Activated CD8-positive, alpha-beta T cell treated with anti-CD3 and anti-CD28 coated beads for 36 hours (primary cell): ENCODE results near the gene PFKFB2. TPM values are rescaled to one million over a fixed set of nuclear protein-coding genes. Genes with fewer than 3 reads are reported as not detected.

Source experiments
- ATAC-seq: fragments of 200-7000 bp; cut with Tn5 transposase; one replicate; pipeline ENCODE4 v1.10.0; 2021; ENCODE audit warnings: mild to moderate bottlenecking, moderate library complexity
- CTCF ChIA-PET: fragments of 350-600 bp; sonication (Branson Sonifier 250); formaldehyde crosslinking; loops from one replicate; lab custom pipeline; 2021; ENCODE audit warnings: antibody characterized with exemption; lab: Charles Lee
- POLR2A ChIA-PET: fragments of 350-600 bp; sonication (Branson Sonifier 250); formaldehyde crosslinking; loops from one replicate; lab custom pipeline; 2021; ENCODE audit warnings: antibody characterized with exemption; lab: Charles Lee
- DNase-seq: peaks from one replicate; pipeline ENCODE4 v3.0.0-alpha.2; 2020
- H3K27ac Mint-ChIP-seq: one replicate; pipeline ENCODE4 v1.8.0; 2021; ENCODE audit warnings: mild to moderate bottlenecking, mixed read lengths
- H3K27me3 Mint-ChIP-seq: one replicate; pipeline ENCODE4 v1.8.0; 2021; ENCODE audit warnings: mixed read lengths
- H3K36me3 Mint-ChIP-seq: one replicate; pipeline ENCODE4 v1.8.0; 2021; ENCODE audit warnings: low read depth, mixed read lengths
- H3K4me1 Mint-ChIP-seq: one replicate; pipeline ENCODE4 v1.8.0; 2021; ENCODE audit warnings: low read depth, mixed read lengths
- H3K4me3 Mint-ChIP-seq: one replicate; pipeline ENCODE4 v1.8.0; 2021; ENCODE audit warnings: mild to moderate bottlenecking, moderate library complexity, mixed read lengths
- H3K9me3 Mint-ChIP-seq: one replicate; pipeline ENCODE4 v1.8.0; 2021; ENCODE audit warnings: mixed read lengths
- intact Hi-C: fragments of 100-400 bp; cut with micrococcal nuclease; formaldehyde crosslinking; loops from one replicate; pipeline ENCODE4 v1.10.0; 2022
- total RNA-seq, 2 experiments: library from RNA; stranded (reverse); gene quantifications; one replicate each; pipeline ENCODE4 v1.2.3, GENCODE V29; 2021
- TF ChIP-seq, protein P1 (sequence below): fragments of 200-600 bp; IDR thresholded peaks from one replicate; pipeline ENCODE4 v1.8.0; 2022; ENCODE audit warnings: antibody characterized with exemption, mild to moderate bottlenecking

Gene PFKFB2
- total RNA-seq, 2 experiments from 2014 or later, result 3.5 to 4.3 TPM

DNA sequence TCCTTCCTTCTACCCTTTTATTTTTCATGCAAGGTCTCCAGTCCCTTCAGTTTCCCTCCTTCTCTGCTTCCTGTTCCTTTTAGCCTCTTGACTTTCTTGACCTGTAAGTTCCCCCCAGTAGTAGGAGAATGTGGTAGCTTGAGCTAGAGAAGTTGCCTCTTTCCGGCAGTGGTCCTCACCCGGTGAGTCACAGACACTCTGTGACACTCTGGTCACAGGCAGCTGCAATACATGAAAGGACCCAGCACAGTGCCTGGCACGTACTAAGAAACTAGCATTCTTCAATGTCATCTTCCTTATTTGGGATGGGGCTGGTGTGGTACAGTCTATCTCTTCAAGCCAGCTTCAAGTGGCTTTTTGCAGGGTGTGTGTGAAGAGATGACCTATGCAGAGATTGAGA is 16.0 kb downstream of the PFKFB2 start:
- Mint-ChIP-seq H3K4me1 (peaks cover 25% of the 10 kb centered on the region), H3K4me3 (no peak overlapping the region), H3K36me3 (peaks cover 12% of the 10 kb centered on the region), H3K9me3 (no peaks in the 10 kb centered on the region), H3K27me3 (no peaks in the 10 kb centered on the region), H3K27ac (peak overlapping the region; percentile 86)
- ChIA-PET POLR2A (interaction anchor here (0.7 to 1.4 kb wide), 5 partner anchors 11 to 430 kb away, joined by 3 read pairs; no protein-coding TSS in a partner anchor), CTCF (interaction anchor here (0.9 to 2.4 kb wide), 5 partner anchors 10 to 87 kb away, joined by 3 to 7 read pairs (median 3); no protein-coding TSS in a partner anchor)
- intact Hi-C loops, result no loop called here
- peak; percentile 94 for ATAC-seq
- TF ChIP-seq, protein P1, sequence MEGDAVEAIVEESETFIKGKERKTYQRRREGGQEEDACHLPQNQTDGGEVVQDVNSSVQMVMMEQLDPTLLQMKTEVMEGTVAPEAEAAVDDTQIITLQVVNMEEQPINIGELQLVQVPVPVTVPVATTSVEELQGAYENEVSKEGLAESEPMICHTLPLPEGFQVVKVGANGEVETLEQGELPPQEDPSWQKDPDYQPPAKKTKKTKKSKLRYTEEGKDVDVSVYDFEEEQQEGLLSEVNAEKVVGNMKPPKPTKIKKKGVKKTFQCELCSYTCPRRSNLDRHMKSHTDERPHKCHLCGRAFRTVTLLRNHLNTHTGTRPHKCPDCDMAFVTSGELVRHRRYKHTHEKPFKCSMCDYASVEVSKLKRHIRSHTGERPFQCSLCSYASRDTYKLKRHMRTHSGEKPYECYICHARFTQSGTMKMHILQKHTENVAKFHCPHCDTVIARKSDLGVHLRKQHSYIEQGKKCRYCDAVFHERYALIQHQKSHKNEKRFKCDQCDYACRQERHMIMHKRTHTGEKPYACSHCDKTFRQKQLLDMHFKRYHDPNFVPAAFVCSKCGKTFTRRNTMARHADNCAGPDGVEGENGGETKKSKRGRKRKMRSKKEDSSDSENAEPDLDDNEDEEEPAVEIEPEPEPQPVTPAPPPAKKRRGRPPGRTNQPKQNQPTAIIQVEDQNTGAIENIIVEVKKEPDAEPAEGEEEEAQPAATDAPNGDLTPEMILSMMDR, result no peak
- peak; percentile 67 for DNase-seq

DNA sequence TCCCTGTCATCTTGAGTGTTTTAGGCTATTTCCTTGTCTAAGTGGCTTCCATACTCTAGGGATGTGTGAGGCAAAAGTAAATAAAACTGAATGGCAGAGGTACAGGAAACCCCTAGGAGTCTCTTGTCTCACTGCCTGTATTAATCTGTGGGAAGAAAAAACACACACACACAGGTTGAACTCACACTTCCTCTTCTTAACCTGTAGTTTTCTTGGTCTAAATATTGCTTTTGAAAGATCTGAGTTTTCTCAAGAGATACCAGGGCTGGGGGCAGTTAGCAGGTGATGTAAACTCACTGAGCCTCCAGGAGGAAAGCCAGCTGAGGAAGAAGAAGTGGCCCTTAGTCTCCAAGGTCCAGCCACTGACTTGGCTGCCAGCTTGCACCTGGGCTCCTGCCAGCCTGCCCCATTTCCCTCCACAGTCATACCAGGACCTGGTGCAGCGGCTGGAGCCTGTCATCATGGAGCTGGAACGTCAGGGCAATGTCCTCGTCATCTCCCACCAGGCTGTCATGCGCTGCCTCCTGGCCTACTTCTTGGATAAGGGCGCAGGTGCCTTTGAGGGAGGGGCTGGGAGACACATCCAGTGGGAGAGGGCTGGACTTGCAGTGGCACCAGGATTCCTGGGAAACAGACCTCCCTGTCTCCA is 16.9 kb downstream of the PFKFB2 start:
- no peak for DNase-seq

DNA sequence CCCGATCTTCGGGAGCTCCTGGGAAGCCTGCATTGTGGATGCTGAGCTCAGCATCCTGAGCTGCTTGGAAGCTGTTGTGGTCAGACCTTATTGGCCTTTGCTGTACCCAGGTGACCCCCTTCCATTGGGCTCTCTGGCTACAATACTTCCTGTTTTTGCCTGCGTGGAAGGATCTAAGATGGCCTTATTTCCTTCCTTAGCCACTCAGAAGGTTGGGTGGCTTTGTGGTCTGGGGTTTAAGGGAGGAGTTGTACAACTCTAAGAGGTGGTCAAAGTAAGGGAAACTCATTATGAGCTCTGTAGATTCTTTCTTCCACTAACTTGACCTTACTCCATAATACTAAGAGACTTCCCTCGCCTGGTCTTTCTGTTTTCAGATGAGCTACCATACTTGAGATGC is 17.7 kb downstream of the PFKFB2 start:
- Mint-ChIP-seq H3K4me3 (no peak overlapping the region), H3K36me3 (peaks cover 9% of the 10 kb centered on the region), H3K4me1 (peaks cover 25% of the 10 kb centered on the region), H3K9me3 (no peaks in the 10 kb centered on the region), H3K27me3 (no peaks in the 10 kb centered on the region), H3K27ac (peak overlapping the region; percentile 44)
- intact Hi-C loops, result no loop called here
- DNase-seq (peak; percentile 50), ATAC-seq (peak; percentile 29)
- TF ChIP-seq, protein P1, result no peak
- ChIA-PET POLR2A (interaction anchor here (0.6 to 2.7 kb wide), 3 partner anchors 18 to 1280 kb away, joined by 3 to 9 read pairs (median 3); partner anchors contain the start of gene PFKFB2), CTCF (interaction anchor here (0.7 to 8.0 kb wide), 9 partner anchors 9 to 429 kb away, joined by 3 to 49 read pairs (median 3); partner anchors contain the start of gene YOD1)

More for the DNA sequence above, 16.9 kb downstream of the PFKFB2 start:
- Mint-ChIP-seq H3K4me1 (peaks cover 25% of the 10 kb centered on the region), H3K4me3 (no peak overlapping the region), H3K36me3 (peaks cover 12% of the 10 kb centered on the region), H3K27me3 (no peaks in the 10 kb centered on the region), H3K9me3 (no peaks in the 10 kb centered on the region), H3K27ac (no peak overlapping the region)
- TF ChIP-seq, protein P1, result no peak
- no peak for ATAC-seq
- ChIA-PET POLR2A (interaction anchor here (0.6 to 2.7 kb wide), 2 partner anchors 17 to 24 kb away, joined by 4 to 9 read pairs; partner anchors contain the start of gene PFKFB2), CTCF (interaction anchor here (1.0 to 8.0 kb wide), 5 partner anchors 14 to 88 kb away, joined by 3 to 49 read pairs (median 6); partner anchors contain the start of gene YOD1)
- intact Hi-C loops, result no loop called here

DNA sequence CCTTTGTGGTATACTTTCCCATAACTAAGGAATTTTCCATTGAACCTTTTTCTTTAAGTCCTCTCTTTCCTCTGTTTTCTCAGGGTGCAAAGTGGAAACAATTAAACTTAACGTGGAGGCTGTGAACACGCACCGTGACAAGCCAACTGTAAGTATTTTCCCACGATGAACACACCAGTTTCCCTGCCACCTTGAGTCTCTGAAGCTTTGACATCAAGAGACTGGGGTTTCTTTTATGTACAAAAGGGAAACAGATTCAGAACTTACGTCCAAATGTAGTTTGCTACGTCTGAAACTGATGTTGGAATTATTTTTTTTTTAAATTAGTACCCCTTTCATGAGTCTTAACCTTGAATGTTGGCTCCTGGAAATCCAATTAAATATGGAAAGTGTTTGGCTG is 18.4 kb downstream of the PFKFB2 start:
- H3K4me1 Mint-ChIP-seq, result peaks cover 25% of the 10 kb centered on the region
- CTCF ChIA-PET, result interaction anchor here (0.9 to 8.0 kb wide), 7 partner anchors 9 to 428 kb away, joined by 3 to 49 read pairs (median 5); partner anchors contain the start of gene YOD1
- ATAC-seq, result no peak

More for the DNA sequence above, 18.4 kb downstream of the PFKFB2 start:
- no peak for DNase-seq
- no peak overlapping the region for H3K4me3 Mint-ChIP-seq
- no peaks in the 10 kb centered on the region for H3K9me3 Mint-ChIP-seq
- H3K27ac Mint-ChIP-seq, result no peak overlapping the region
- POLR2A ChIA-PET, result interaction anchor here (0.6 to 2.7 kb wide), 3 partner anchors 18 to 1280 kb away, joined by 3 to 9 read pairs (median 3); partner anchors contain the start of gene PFKFB2
- TF ChIP-seq, protein P1, result no peak
- peaks cover 9% of the 10 kb centered on the region for H3K36me3 Mint-ChIP-seq
- intact Hi-C loops, result no loop called here
- H3K27me3 Mint-ChIP-seq, result no peaks in the 10 kb centered on the region
